SIG-M5 (cell line): Measurements from ENCODE around the gene GSTT2B.
"Not testable (repeated sequence)": the region's sequence is repeated elsewhere in the genome, so short reads cannot be mapped to it uniquely, and the experiment has no call there.

Source experiments
- DNase-seq: peaks from one replicate; lab custom pipeline; 2025; lab: John Stamatoyannopoulos, UW

The GSTT2B gene

DNA sequence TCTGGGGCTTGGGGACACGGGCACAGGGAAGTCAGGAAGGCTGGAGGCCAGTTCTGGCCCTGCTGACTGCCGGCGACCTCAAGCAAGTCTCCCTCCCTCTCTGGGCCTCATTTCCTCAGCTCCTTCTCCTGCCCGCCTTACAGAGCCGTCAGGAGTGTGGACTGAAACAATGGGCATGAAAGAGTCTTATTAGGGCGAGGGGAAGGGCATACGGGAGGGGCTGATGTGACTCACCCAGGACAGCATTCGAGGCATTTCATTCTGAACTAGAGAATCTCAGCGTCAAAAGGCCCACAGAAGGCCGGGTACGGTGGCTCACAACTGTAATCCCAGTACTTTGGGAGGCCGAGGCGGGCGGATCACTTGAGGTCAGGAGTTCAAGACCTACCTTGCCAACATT, 20.8 kb downstream of the GSTT2B start:
- DNase-seq: not testable (repeated sequence)

DNA sequence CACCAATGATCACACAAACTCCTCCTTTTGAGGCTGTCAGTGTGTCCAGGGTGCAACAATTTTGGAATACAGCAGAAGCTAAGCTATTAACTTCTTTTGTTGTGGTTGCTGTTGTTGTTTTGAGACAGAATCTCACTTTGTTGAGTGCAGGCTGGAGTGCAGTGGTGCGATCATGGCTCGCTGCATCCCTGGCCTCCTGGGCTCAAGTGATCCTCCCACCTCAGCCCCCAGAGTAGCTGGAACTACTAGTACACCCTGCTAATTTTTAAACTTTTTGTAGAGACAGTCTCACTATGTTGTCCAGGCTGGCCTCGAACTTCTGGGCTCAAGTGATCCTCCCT, 22.0 kb downstream of the GSTT2B start:
- no peak for DNase-seq

DNA sequence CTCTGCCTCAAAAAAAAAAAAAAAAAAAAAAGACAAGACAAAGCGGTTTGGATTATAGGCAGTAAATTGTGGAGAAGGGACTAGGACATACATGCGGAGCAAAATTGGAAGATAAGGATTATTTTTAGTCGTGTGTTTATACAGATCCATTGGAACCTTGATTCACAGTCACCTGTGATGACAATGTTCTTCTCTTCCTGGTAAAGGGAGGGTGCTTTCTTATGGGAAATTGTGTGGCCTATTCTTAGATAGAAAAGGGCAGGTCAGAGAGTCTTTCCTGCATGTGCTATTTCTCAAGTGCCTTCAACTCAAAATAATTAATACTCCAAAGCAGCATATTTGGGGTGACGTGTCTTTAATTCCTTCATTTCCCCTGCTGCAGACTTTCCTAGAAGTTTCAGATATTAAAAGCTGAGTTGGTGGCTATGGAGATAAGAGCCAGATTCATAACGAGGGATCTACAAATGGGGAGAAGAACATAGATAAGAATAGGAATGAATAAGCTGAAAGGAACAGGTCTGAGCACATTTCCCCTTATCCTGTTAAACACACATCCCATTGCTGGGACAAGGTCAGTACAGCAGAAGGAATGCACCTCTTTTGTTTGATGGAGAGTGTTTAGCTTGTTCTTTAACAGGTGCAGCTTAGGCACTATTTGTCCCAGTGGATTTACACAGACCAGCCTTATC, 22.5 kb downstream of the GSTT2B start:
- DNase-seq: no peak

DNA sequence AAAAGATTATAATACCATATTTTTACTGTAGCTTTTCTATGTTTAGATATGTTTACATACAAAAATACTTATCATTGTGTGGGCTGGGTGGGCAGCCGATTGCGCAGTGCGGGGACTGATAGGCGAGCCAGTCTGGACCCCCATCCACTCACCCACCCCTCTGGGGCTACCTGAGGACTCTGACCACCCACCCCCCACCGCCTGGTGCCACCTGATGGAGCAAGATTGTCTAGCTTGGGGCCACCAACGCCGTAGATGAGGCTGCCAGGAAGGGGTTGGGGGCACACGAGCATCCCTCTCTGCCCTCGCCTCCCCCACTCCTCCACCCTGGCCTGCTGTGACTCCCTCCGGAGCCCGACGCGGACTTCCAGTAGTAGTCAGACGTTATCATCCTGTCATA, 34.4 kb downstream of the GSTT2B start:
- DNase-seq: no peak

DNA sequence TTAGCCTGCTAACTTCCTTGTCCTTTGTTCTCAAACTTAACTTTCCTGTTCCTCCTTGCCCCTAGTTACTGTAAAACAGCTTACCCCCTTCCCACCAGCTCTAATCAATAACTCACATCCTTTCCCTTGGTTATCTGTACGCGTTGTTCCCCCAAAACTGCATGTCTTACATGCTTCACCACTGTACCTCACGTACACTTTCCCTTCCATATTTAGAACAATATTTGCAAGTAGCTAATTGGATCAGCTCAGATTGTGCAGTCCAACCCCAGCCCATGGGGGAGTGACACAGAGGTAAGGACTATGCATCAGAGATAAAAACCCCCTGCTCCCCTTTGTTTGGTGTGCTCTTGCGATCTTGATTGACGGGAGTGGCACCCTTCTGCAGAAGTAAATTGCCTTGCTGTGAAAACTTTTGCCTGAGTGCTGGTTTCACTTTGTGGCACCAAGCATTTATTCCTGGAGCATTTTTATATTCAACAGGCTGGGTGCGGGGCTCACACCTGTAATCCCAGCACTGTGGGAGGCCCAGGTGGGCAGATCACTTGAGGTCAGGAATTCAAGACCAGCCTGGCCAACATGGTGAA, 35.9 kb downstream of the GSTT2B start:
- DNase-seq: no peak

DNA sequence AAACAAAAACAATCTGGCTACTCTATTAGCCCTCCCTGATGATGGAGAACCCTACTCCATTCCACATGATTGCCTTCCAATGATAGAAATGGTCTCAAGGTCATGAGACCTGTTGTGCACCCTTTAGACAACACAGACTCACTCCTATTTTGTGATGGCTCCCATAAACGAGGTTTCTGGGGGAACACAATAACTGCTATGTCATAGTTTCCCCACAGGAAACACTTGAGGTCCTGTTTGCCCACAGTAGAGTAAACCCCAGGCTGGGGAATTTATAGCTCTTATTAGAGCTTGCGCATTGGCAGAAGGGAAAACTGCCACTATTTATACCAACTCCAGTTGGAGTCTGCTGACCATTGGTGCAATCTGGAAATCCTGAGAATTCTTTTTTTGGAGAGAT, 38.1 kb downstream of the GSTT2B start:
- no peak for DNase-seq

DNA sequence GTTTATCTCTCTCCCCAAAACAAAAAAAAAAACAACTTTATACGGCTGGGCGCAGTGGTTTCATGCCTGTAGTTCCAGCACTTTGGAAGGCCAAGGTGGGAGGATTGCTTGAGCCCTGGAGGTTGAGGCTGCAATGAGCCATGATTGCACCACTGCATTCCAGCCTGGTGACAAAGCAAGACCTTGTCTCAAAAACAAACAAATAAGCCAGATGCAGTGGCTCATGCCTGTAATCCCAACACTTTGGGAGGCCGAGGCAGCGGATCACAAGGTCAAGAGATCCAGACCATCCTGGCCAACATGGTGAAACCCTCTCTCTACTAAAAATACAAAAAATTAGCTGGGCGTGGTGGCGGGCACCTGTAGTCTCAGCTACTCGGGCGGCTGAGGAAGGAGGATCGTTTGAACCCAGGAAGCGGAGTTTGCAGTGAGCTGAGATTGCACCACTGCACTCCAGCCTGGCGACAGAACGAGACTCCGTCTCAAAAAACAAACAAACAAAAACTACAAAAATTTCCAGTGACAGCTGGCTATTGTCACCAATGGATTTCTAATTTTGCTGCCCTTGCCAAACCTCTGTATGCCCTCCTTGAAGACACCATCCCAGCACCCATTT, 39.3 kb downstream of the GSTT2B start:
- not testable (repeated sequence) for DNase-seq

DNA sequence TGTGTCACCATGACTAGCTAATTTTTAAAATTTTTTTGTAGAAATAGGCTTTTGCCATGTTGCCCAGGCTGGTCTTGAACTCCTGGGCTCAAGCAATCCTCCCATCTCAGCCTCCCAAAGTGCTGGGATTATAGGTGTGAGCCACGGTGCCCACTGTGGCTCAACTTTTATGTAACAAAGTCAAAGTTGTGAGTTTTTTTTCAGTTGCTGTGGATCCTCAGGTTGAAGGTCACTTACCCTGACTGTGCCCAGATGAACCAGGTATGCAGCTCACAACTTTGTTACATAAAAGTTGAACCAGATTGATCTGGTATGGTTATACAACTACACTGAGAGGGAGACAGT, 40.8 kb downstream of the GSTT2B start:
- not testable (repeated sequence) for DNase-seq

DNA sequence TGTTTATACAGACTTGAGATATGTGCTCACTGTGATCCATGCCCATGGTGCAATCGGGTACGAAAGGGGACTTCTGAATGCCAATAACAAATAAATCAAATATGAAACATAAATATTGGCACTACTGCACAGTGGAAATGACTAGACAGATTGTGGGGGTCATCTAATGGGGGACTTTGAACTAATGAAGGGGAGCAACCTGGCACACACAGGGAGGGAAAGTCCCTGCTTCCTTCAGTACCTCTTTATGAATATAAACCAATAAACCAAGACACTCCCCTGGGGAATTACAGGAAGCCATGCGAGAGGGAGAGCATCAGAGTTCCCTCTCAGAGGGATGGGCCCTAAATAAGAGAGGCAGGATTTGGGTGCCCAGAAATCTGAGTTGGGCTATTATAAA, 45.7 kb downstream of the GSTT2B start:
- DNase-seq: no peak

DNA sequence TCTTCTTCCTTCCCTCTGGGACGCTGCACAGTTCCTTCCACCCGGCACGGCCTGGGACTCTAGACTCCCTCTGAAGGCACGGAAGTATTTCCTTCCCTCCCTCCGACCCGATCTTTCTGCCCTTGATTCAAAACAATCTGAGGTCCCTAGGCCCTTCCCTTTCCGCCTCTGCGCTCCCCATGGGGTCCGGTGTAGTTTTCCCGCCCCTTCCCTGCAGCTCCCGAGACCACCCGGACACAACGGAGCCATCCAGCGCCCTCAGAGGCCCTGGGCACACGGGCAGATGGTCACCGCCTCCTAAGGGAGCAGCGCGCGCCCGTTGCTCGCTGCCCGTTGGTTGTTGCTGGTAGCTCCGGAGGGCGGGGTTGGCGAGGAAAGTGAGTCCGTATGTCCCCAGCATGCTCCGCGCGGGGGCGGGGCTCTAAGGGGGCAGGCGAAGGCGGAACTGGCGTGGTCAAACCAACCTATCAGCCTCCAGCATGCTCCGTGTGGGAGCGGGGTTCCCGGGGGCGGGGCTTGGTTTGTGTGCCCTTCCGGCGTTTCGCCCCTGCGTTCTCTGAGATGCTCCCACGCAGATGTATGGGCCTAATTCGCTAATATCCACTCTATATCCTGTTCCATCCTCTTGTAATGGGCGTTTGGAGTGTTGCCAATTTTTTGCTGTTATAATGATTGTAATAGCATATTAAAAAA, 47.2 kb downstream of the GSTT2B start:
- peak; percentile 88 for DNase-seq

DNA sequence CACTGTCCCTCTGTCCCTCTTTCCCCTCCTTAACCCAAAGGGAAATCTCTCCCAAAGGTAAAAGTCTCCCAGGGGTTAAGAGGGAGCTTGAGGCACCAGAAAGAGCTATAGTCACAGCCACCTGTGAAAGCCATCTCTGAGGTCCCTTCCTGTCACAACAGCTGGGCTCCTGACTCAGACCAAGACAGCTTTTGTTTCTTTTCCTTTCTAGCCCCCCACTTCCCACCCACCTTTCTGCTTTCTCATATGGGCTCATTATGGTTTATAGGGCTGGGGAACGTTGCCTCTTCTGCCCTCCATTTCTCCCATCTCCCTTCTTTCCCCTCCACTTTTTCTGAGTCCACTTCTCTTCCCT, 47.7 kb downstream of the GSTT2B start:
- no peak for DNase-seq

DNA sequence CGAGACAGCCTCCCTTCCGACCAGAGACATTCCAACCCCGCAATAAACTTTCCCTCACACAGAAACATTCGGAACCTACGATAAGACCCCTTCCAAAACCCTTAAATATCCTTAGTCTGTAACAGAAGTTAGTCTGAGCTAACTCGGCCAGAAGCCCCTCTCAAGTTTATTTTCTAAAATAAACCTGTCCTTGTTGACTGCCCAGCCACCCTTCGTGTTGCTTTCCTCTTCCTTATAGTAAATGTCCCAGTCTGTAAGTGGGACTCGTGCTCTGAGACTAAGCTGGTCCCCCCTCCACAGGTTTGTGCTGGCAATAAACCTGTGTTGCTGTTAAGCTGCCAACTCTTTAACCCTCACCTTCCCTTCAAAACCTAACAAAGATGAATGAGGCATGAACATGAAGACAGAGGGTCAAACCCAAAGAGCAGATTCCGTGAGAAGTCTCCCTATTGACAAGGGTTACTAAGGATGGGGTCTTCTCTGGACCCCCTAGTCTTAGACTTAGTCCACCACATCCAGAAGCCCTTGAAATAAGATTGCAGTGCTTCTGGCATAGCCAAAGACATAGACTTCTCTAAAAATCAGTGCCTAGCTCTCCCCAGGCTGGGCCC, 48.6 kb downstream of the GSTT2B start:
- no peak for DNase-seq

DNA sequence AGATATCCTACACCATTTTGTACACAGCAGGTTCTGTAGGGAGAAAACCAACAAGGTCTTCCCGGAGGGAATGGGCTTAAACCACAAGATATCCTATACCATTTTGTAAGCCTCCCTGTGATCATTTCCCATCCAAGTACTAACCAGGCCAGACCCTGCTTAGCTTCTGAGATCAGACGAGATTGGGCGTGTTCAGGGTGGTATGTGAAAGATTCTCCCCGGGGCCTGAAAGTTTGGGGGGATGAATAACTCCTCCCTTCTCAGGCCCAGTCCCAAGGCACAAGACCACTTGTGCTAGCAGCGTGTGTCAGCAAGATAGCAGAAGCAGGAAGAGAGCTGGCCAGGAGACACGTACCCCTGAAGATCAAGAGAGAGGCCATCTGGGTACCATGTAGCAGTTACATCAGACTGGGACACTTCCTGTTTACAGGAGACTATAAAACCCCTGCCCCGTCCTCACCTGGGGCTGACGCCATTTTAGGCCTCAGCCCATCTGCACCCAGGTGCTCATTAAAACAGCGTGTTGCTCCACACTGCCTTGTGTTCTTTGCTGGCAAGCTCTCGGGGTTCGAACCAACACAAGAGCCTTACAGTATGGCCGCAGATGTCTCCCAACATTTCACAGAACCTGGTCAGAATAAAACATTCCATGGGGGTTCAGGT, 49.5 kb downstream of the GSTT2B start:
- no peak for DNase-seq

DNA sequence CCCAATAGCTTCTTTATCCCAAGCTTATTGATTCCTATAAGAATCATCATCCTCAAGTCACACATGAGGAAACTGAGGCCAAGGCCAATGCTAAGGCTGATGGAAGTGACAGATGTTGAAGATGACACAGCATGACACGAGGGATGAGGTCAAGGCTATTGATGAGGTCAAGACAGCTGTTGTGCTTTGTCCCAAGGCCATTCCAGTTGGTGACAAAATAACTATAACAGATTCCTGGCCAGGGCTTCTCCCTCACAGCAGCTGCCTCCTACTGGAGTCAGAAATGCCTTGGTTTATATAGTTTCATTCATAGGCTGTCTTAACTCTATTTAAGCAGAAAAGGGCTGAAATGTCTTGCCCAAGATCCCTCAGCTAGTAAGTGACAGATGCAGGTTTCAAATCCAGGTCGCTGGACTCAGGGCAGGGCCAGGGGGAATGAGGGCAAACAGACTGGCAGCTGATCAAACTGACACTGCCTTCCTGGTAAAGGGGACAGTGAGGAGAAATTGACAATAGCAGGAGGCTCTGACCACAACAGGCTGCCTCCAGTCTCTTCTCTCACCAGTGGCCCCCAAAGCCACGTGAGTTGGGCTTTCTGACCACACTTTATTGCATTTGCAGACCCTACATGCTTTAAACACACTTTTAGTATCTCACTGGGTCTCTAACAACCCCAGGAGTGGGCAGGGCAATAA, 50.4 kb downstream of the GSTT2B start:
- DNase-seq: no peak

DNA sequence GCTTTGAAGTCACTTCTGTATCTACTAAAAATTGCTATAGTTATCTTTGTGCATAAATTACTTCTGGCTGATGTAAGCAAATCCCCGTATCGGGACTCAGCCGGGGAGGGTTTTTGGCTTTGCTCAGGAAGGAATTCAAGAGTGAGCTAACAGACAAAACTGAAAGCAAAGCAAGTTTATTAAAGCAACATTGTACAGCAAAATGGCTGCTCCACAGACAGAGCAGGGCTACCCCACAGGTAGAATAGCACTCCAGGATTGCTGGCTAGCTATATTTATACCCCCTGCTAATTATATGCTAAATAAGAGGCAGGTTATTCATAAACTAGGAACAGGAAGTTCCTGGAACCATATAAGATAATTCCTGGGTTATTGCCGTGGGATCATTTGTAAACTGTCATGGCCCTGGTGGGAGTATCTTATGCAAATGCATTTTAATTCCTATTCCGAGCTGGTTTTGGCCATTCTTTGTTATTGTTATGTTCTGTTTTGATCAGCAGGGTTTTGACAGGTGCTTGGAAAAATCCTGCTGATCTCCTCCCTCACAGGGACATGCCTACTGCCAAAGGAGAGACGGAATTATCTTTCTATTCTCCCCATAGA, 51.6 kb downstream of the GSTT2B start:
- no peak for DNase-seq

DNA sequence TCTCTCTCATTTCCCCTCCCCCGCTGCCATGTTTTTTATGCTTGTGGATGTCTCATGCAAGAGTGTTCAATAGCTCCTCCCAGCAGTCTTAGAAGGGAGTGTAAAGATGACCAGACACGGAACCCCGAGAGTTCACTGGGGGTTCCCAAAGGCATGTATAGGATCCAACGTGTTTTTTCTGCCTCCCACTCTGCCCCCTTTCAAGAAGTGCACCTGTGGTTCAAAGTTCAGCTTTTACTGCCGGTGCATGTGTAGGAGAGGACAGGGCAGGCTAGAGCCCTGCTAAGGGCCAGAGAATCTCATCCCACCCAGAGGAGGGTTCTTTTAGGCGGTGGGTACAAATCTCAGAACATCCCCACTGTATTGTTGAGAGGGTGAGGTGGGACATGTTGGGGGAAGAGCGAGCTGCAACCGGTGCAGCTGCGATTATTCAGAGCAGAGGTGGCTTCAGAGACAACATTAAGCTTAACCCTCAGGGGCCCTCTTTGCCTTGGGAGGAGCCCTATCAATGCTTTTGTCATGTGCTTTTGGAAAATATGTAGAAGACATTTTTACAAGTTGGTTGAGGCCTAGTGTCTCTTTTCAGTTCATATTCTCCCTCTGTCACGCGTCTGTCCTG, 52.3 kb downstream of the GSTT2B start:
- no peak for DNase-seq

DNA sequence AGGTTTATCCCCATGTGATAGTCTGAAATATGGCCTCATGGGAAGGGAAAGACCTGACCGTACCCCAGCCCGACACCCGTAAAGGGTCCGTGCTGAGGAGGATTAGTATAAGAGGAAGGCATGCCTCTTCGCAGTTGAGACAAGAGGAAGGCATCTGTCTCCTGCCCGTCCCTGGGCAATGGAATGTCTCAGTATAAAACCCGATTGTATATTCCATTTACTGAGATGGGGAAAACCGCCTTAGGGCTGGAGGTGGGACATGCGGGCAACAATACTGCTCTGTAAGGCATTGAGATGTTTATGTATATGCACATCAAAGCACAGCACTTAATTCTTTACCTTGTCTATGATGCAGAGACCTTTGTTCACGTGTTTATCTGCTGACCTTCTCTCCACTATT, 53.6 kb downstream of the GSTT2B start:
- DNase-seq: not testable (repeated sequence)
